GM12878 (cell line): ENCODE measurements around the gene SLC6A20. TPM values are rescaled to one million over a fixed set of nuclear protein-coding genes. Genes with fewer than 3 reads are reported as not detected.

Experiments used
- ATAC-seq: fragments of 200-7000 bp; cut with Tn5 transposase; 3 replicates; pipeline ENCODE4 v1.9.1; 2020; ENCODE audit warnings: mild to moderate bottlenecking, moderate library complexity
- BruUV-seq: library from RNA; stranded (reverse); fragments of 400-500 nt; replicated peaks from 2 replicates; lab custom pipeline; 2021; lab: Mats Ljungman, UMichigan
- CTCF ChIA-PET: fragments of 300-600 bp; sonication (Branson Sonifier 250); formaldehyde crosslinking; extraction: SDS; loops from one replicate; lab custom pipeline; 2021; ENCODE audit warnings: inconsistent platforms; lab: Yijun Ruan, JAX
- POLR2A ChIA-PET: fragments of 350-600 bp; formaldehyde crosslinking; extraction: SDS; loops from one replicate; lab custom pipeline; 2021; ENCODE audit warnings: inconsistent platforms; lab: Charles Lee
- RAD21 ChIA-PET: fragments of 300-600 bp; sonication (Branson Sonifier 250); formaldehyde crosslinking; loops from one replicate; lab custom pipeline; 2023; ENCODE audit warnings: antibody characterized with exemption; ENCODE audit not compliant: unreplicated experiment; lab: Charles Lee
- SMC1A ChIA-PET: fragments of 300-600 bp; sonication (Branson Sonifier 250); formaldehyde crosslinking; loops from one replicate; lab custom pipeline; 2023; ENCODE audit not compliant: unreplicated experiment, uncharacterized antibody; lab: Charles Lee
- DNase-seq: peaks from one replicate; pipeline ENCODE4 v3.0.0-alpha.2; 2011; ENCODE audit warnings: low read depth, low spot score
- FAIRE-seq: peaks from 3 replicates; lab custom pipeline; 2011; peaks lifted over from hg19 to GRCh38; lab: Jason Lieb, UNC
- H2AFZ ChIP-seq: 2 replicates; pipeline ENCODE4 v1.6.0; 2011; ENCODE audit warnings: low read depth, low read length, control low read depth; ENCODE audit not compliant: control insufficient read depth
- H3K27ac ChIP-seq: 2 replicates; pipeline ENCODE4 v1.5.1; 2011; ENCODE audit warnings: control low read depth; ENCODE audit not compliant: control insufficient read depth, insufficient read depth
- H3K27me3 ChIP-seq, 2 experiments: replicated peaks in 1 of 2; 2 replicates each; pipeline versions ENCODE4 v1.6.0 to v1.6.1; 2011; ENCODE audit warnings: low read length in 1 of 2; ENCODE audit not compliant: control insufficient read depth in 2 of 2, insufficient read depth in 2 of 2
- H3K36me3 ChIP-seq, 2 experiments: 2 replicates each; pipeline ENCODE4 v1.5.1; 2011; ENCODE audit warnings: low read length in 1 of 2; ENCODE audit not compliant: control insufficient read depth in 2 of 2, insufficient read depth in 2 of 2
- H3K4me1 ChIP-seq: 2 replicates; pipeline ENCODE4 v1.6.1; 2011; ENCODE audit warnings: mild to moderate bottlenecking, low read length, moderate library complexity, mixed read lengths; ENCODE audit not compliant: control insufficient read depth, insufficient read depth
- H3K4me2 ChIP-seq: 2 replicates; pipeline ENCODE4 v1.6.0; 2011; ENCODE audit warnings: control low read depth; ENCODE audit not compliant: control insufficient read depth, insufficient read depth
- H3K4me3 ChIP-seq: fragments of 200-600 bp; sonication (generic); 2 replicates; pipeline ENCODE4 v1.5.1; 2016
- H3K79me2 ChIP-seq: 2 replicates; pipeline ENCODE4 v1.6.0; 2011; ENCODE audit warnings: low read length; ENCODE audit not compliant: control insufficient read depth, insufficient read depth
- H3K9ac ChIP-seq: 2 replicates; pipeline ENCODE4 v1.8.0; 2011; ENCODE audit warnings: low read length, control low read depth, mixed read lengths; ENCODE audit not compliant: control insufficient read depth, insufficient read depth
- H3K9me3 ChIP-seq: replicated peaks from 3 replicates; pipeline ENCODE4 v1.5.1; 2011; ENCODE audit warnings: mild to moderate bottlenecking, low read length; ENCODE audit not compliant: control insufficient read depth, insufficient read depth
- H4K20me1 ChIP-seq: 2 replicates; pipeline ENCODE4 v1.6.0; 2011; ENCODE audit not compliant: control insufficient read depth, insufficient read depth
- ASH2L ChIP-seq: fragments of 300-600, 200-600 bp; sonication (generic); IDR thresholded peaks from 2 replicates; pipeline ENCODE4 v1.6.1; 2017; ENCODE audit warnings: low read depth, mild to moderate bottlenecking, borderline replicate concordance
- EZH2 ChIP-seq: IDR thresholded peaks from 2 replicates; pipeline ENCODE4 v1.6.1; 2012; ENCODE audit warnings: low read depth, mild to moderate bottlenecking, control low read depth, inconsistent platforms, low read length, borderline replicate concordance; ENCODE audit not compliant: control insufficient read depth
- HDGF ChIP-seq: fragments of 450-650 bp; IDR thresholded peaks from 2 replicates; pipeline ENCODE4 v1.6.1; 2016; ENCODE audit warnings: antibody characterized with exemption
- MLLT1 ChIP-seq: fragments of 450-650 bp; IDR thresholded peaks from 2 replicates; pipeline ENCODE4 v1.6.1; 2016; ENCODE audit warnings: mild to moderate bottlenecking
- NFYB ChIP-seq: IDR thresholded peaks from 2 replicates; pipeline ENCODE4 v1.6.1; 2011; ENCODE audit warnings: low read depth, mild to moderate bottlenecking, low read length, improper control_type of control experiment, moderate library complexity; ENCODE audit not compliant: insufficient read depth
- NRF1 ChIP-seq: conservative IDR thresholded peaks from 2 replicates; pipeline ENCODE4 v1.6.1; 2011; ENCODE audit warnings: mild to moderate bottlenecking, low read depth, low read length, improper control_type of control experiment
- RELB ChIP-seq: fragments of 450-650 bp; IDR thresholded peaks from 2 replicates; pipeline ENCODE4 v1.6.1; 2017; ENCODE audit warnings: low read depth, mild to moderate bottlenecking, moderate library complexity
- TARDBP ChIP-seq: IDR thresholded peaks from 2 replicates; pipeline ENCODE4 v1.6.1; 2016; ENCODE audit warnings: borderline replicate concordance
- TCF3 ChIP-seq: IDR thresholded peaks from 2 replicates; pipeline ENCODE4 v1.6.1; 2012; ENCODE audit warnings: low read depth, mild to moderate bottlenecking, low read length, borderline replicate concordance; ENCODE audit not compliant: insufficient read depth
- TCF7 ChIP-seq: IDR thresholded peaks from 2 replicates; pipeline ENCODE4 v1.6.1; 2014; ENCODE audit warnings: antibody characterized with exemption, borderline replicate concordance
- ZNF622 ChIP-seq: fragments of 450-650 bp; IDR thresholded peaks from 2 replicates; pipeline ENCODE4 v1.6.1; 2017; ENCODE audit warnings: mild to moderate bottlenecking, inconsistent platforms
- WGBS: methylation state at CpG from one replicate; pipeline ENCODE4 v1.1.6; 2016; ENCODE audit warnings: low lambda C conversion rate; ENCODE audit not compliant: insufficient replicate concordance, insufficient coverage; ENCODE audit errors: missing lambda C conversion rate; 5-methylcytosine and 5-hydroxymethylcytosine counted together
- in situ Hi-C: fragments of 300-500 bp; cut with MboI; formaldehyde crosslinking; loops from 9 replicates; pipeline ENCODE4 v1.14.3; 2018; ENCODE audit warnings: mixed read lengths
- intact Hi-C: fragments of 100-400 bp; cut with micrococcal nuclease; formaldehyde crosslinking; loops from one replicate; pipeline ENCODE4 v1.14.2; 2022; ENCODE audit not compliant: unreplicated experiment
- polyA plus RNA-seq, 11 experiments: library from polyadenylated mRNA; depleted of rRNA in 4 of 11; unstranded in 6 of 11; stranded (reverse) in 5 of 11; fragments of >200 nt; fragmentation: Nextera tagmentation in 4 of 11; fragmentation: Illumina TruSeq in 1 of 11; extraction: Ambion mirVana in 4 of 11; extraction: Trizol in 1 of 11; gene quantifications; 1 replicate in 1 of 11; 2 replicates in 10 of 11; pipeline versions ENCODE4 v1.2.1 to v1.2.3, GENCODE V29; 2011 to 2016; ENCODE audit warnings: inconsistent platforms in 2 of 11, missing spikeins in 2 of 11, low read depth in 1 of 11
- total RNA-seq, 4 experiments: library from RNA; depleted of rRNA in 3 of 4; stranded (reverse); fragments of >200 nt in 3 of 4; fragmentation: Illumina TruSeq in 1 of 4; extraction: Trizol in 1 of 4; gene quantifications; 2 replicates each; pipeline versions ENCODE4 v1.2.1 to v1.2.3, GENCODE V29; 2013 to 2021

SLC6A20 gene
- total and polyA plus RNA-seq, 10 of the 15 experiments (the other 5 are each of a cell fraction or from before 2014, with no cell fraction given) = 0.31 to 4.1 (median 1.1) TPM

- DNase-seq (no peak), FAIRE-seq (no peak), ATAC-seq (no peak)
- BruUV-seq = no TSS peak
- H3K9ac ChIP-seq = no peak overlapping the region
- no peak overlapping the region for H3K27ac ChIP-seq
- TF ChIP-seq HDGF = no peak
- TF ChIP-seq TCF3 = no peak
- no peak for TF ChIP-seq ASH2L
- no peak for TF ChIP-seq NFYB
- no peak for TF ChIP-seq RELB
- TF ChIP-seq NRF1 = no peak
- no peak for TF ChIP-seq EZH2
- TF ChIP-seq TCF7 = no peak
- no peak for TF ChIP-seq MLLT1
- no peak for TF ChIP-seq TARDBP
- no peak for TF ChIP-seq ZNF622
- H3K79me2 ChIP-seq = no peaks in the 10 kb centered on the region
- ChIA-PET POLR2A (no interaction called here), SMC1A (no interaction called here), CTCF (interaction anchor here (0.8 to 1.0 kb wide), 3 partner anchors 9 to 160 kb away, joined by 3 read pairs; no protein-coding TSS in a partner anchor), RAD21 (no interaction called here)
- H3K4me1 ChIP-seq = no peaks in the 10 kb centered on the region
- whole genome bisulfite sequencing = 78% methylated on average over 5 of the region's 5 CpGs
- H3K27me3 ChIP-seq = peaks cover 0 to 2% of the 10 kb centered on the region in 2 experiments; a peak in 1 of 4 replicates
- in situ Hi-C loops = no loop called here
- H2AFZ ChIP-seq = no peak overlapping the region
- H3K4me3 ChIP-seq = no peak overlapping the region
- H3K36me3 ChIP-seq = no peaks in the 10 kb centered on the region
- H4K20me1 ChIP-seq = no peaks in the 10 kb centered on the region
- H3K9me3 ChIP-seq = no peaks in the 10 kb centered on the region
- intact Hi-C loops = no loop called here
- H3K4me2 ChIP-seq = no peak overlapping the region
These were observed 24.5 kb downstream of the SLC6A20 start for GRCh38 chr3:45771831-45772230.
